IMR-90 (cell line): Measurements from ENCODE around the gene HRH3. TPM values are rescaled to one million over a fixed set of nuclear protein-coding genes. Genes with fewer than 3 reads are reported as not detected.

Source experiments
- ATAC-seq: fragments of 200-7000 bp; cut with Tn5 transposase; 2 replicates; pipeline ENCODE4 v1.9.1; 2020; ENCODE audit warnings: low read depth, mild to moderate bottlenecking, moderate library complexity
- BruUV-seq: library from RNA; stranded (reverse); fragments of 400-500 nt; replicated peaks from 2 replicates; lab custom pipeline; 2021; lab: Mats Ljungman, UMichigan
- CTCF ChIA-PET: fragments of 300-600 bp; formaldehyde crosslinking; extraction: SDS; loops from one replicate; lab custom pipeline; 2021; ENCODE audit warnings: antibody characterized with exemption; lab: Yijun Ruan, JAX
- POLR2A ChIA-PET: fragments of 300-600 bp; sonication (Branson Sonifier 250); formaldehyde crosslinking; loops from one replicate; lab custom pipeline; 2022; ENCODE audit warnings: antibody characterized with exemption; ENCODE audit not compliant: unreplicated experiment; lab: Charles Lee
- DNase-seq: peaks from one replicate; pipeline ENCODE4 v3.0.0; 2013
- H2AFZ ChIP-seq: replicated peaks from 2 replicates; pipeline ENCODE3; 2013; ENCODE audit warnings: low read length, mild to moderate bottlenecking; ENCODE audit not compliant: poor library complexity
- H2AK5ac ChIP-seq: 2 replicates; pipeline ENCODE4 v1.6.1; 2013; ENCODE audit warnings: low read depth, low read length, inconsistent platforms
- H2AK9ac ChIP-seq: replicated peaks from 2 replicates; pipeline ENCODE3; 2013; ENCODE audit warnings: mild to moderate bottlenecking, low read depth, low read length, moderate library complexity; ENCODE audit not compliant: poor library complexity
- H2BK120ac ChIP-seq: 2 replicates; pipeline ENCODE4 v1.6.1; 2013; ENCODE audit warnings: low read depth, low read length, inconsistent platforms
- H2BK15ac ChIP-seq: 3 replicates; pipeline ENCODE4 v1.6.1; 2013; ENCODE audit warnings: low read depth, low read length, inconsistent platforms
- H2BK20ac ChIP-seq: 2 replicates; pipeline ENCODE4 v1.6.1; 2013; ENCODE audit warnings: low read depth, mild to moderate bottlenecking, inconsistent platforms, low read length, moderate library complexity
- H2BK5ac ChIP-seq: 2 replicates; pipeline ENCODE4 v1.6.1; 2013; ENCODE audit warnings: mild to moderate bottlenecking, low read depth, low read length, inconsistent platforms; ENCODE audit not compliant: poor library complexity, severe bottlenecking
- H3K14ac ChIP-seq: replicated peaks from 2 replicates; pipeline ENCODE4 v1.6.1; 2013; ENCODE audit warnings: low read depth, low read length, inconsistent platforms
- H3K18ac ChIP-seq: 2 replicates; pipeline ENCODE4 v1.6.1; 2013; ENCODE audit warnings: low read depth, low read length, control low read depth
- H3K23ac ChIP-seq: 2 replicates; pipeline ENCODE4 v1.6.1; 2013; ENCODE audit warnings: low read depth, low read length, inconsistent platforms
- H3K27ac ChIP-seq: 2 replicates; pipeline ENCODE4 v1.5.1; 2013; ENCODE audit warnings: mild to moderate bottlenecking, control low read depth, low read length; ENCODE audit not compliant: insufficient read depth
- H3K27me3 ChIP-seq: 2 replicates; pipeline ENCODE4 v1.6.1; 2013; ENCODE audit warnings: low read length; ENCODE audit not compliant: control insufficient read depth, insufficient read depth
- H3K36me3 ChIP-seq: 2 replicates; pipeline ENCODE4 v1.6.1; 2013; ENCODE audit warnings: low read length, mixed read lengths; ENCODE audit not compliant: control insufficient read depth, insufficient read depth
- H3K4ac ChIP-seq: 2 replicates; pipeline ENCODE4 v1.6.1; 2013; ENCODE audit warnings: low read depth, low read length, inconsistent platforms
- H3K4me1 ChIP-seq: 2 replicates; pipeline ENCODE4 v1.6.1; 2013; ENCODE audit warnings: low read length, mixed read lengths; ENCODE audit not compliant: control insufficient read depth, insufficient read depth
- H3K4me2 ChIP-seq: 2 replicates; pipeline ENCODE4 v1.6.1; 2013; ENCODE audit warnings: low read depth, mild to moderate bottlenecking, control low read depth, low read length, moderate library complexity
- H3K4me3 ChIP-seq: 2 replicates; pipeline ENCODE4 v1.5.1; 2013; ENCODE audit warnings: low read depth, mild to moderate bottlenecking, control low read depth, low read length, moderate library complexity; ENCODE audit not compliant: insufficient read depth
- H3K56ac ChIP-seq: 2 replicates; pipeline ENCODE4 v1.6.1; 2013; ENCODE audit warnings: low read length, inconsistent platforms; ENCODE audit not compliant: insufficient read depth; ENCODE audit errors: extremely low read depth
- H3K79me1 ChIP-seq, 2 experiments: 2 replicates each; pipeline ENCODE4 v1.6.1; 2013; ENCODE audit warnings: low read length in 2 of 2, inconsistent platforms in 1 of 2, low read depth in 1 of 2
- H3K9ac ChIP-seq: 2 replicates; pipeline ENCODE4 v1.6.1; 2013; ENCODE audit warnings: low read depth, low read length, control low read depth
- H3K9me1 ChIP-seq: 2 replicates; pipeline ENCODE4 v1.6.1; 2013; ENCODE audit warnings: low read length, inconsistent platforms; ENCODE audit not compliant: insufficient read depth
- H3K9me3 ChIP-seq: 2 replicates; pipeline ENCODE4 v1.6.1; 2013; ENCODE audit warnings: low read length; ENCODE audit not compliant: control insufficient read depth, insufficient read depth
- H4K20me1 ChIP-seq: 2 replicates; pipeline ENCODE4 v1.6.1; 2013; ENCODE audit warnings: low read length, inconsistent platforms; ENCODE audit not compliant: insufficient read depth
- H4K5ac ChIP-seq: 2 replicates; pipeline ENCODE4 v1.6.1; 2013; ENCODE audit warnings: mild to moderate bottlenecking, low read depth, low read length, control low read depth
- H4K8ac ChIP-seq, 2 experiments: 2 replicates each; pipeline ENCODE4 v1.6.1; 2013; ENCODE audit warnings: low read depth in 2 of 2, low read length in 2 of 2, control low read depth in 1 of 2, inconsistent platforms in 1 of 2
- H4K91ac ChIP-seq: 2 replicates; pipeline ENCODE4 v1.6.1; 2013; ENCODE audit warnings: low read depth, low read length, inconsistent platforms; ENCODE audit not compliant: insufficient read depth
- BHLHE40 ChIP-seq: fragments of 150-350 bp; IDR thresholded peaks from 2 replicates; pipeline ENCODE4 v1.6.1; 2016; ENCODE audit warnings: mild to moderate bottlenecking, low read depth, low read length
- CEBPB ChIP-seq: IDR thresholded peaks from 2 replicates; pipeline ENCODE4 v1.6.1; 2012; ENCODE audit warnings: low read depth, low read length, improper control_type of control experiment
- CHD1 ChIP-seq: IDR thresholded peaks from 2 replicates; pipeline ENCODE4 v1.6.1; 2012; ENCODE audit warnings: low read depth, low read length, improper control_type of control experiment
- ELK1 ChIP-seq: fragments of 150-350 bp; IDR thresholded peaks from 2 replicates; pipeline ENCODE4 v1.6.1; 2016; ENCODE audit warnings: low read depth, mild to moderate bottlenecking, low read length, moderate library complexity, borderline replicate concordance
- FOS ChIP-seq: fragments of 150-350 bp; IDR thresholded peaks from 2 replicates; pipeline ENCODE4 v1.6.1; 2016; ENCODE audit warnings: low read depth, low read length
- MAFK ChIP-seq: IDR thresholded peaks from 2 replicates; pipeline ENCODE4 v1.6.1; 2012; ENCODE audit warnings: low read depth, low read length, improper control_type of control experiment
- MAZ ChIP-seq: IDR thresholded peaks from 2 replicates; pipeline ENCODE4 v1.6.1; 2012; ENCODE audit warnings: low read depth, mild to moderate bottlenecking, low read length, improper control_type of control experiment, moderate library complexity, borderline replicate concordance
- MXI1 ChIP-seq: IDR thresholded peaks from 2 replicates; pipeline ENCODE4 v1.6.1; 2012; ENCODE audit warnings: low read depth, mild to moderate bottlenecking, low read length, moderate library complexity, borderline replicate concordance
- NFE2L2 ChIP-seq: fragments of 150-350 bp; IDR thresholded peaks from 2 replicates; pipeline ENCODE4 v1.6.1; 2016; ENCODE audit warnings: low read depth, mild to moderate bottlenecking, low read length
- POLR2A ChIP-seq: IDR thresholded peaks from 2 replicates; pipeline ENCODE4 v1.6.1; 2012; ENCODE audit warnings: mild to moderate bottlenecking, low read depth, low read length
- RAD21 ChIP-seq: IDR thresholded peaks from 2 replicates; pipeline ENCODE4 v1.6.1; 2012; ENCODE audit warnings: low read length, improper control_type of control experiment
- SMC3 ChIP-seq: fragments of 150-350 bp; IDR thresholded peaks from 2 replicates; pipeline ENCODE4 v1.6.1; 2016; ENCODE audit warnings: low read depth, mild to moderate bottlenecking, antibody characterized with exemption, low read length, moderate library complexity
- USF2 ChIP-seq: fragments of 150-350 bp; IDR thresholded peaks from 2 replicates; pipeline ENCODE4 v1.6.1; 2017; ENCODE audit warnings: mild to moderate bottlenecking, antibody characterized with exemption, low read length, low read depth
- WGBS, 2 experiments: methylation state at CpG; one replicate each; pipeline versions ENCODE4 v1.1.5 to v1.1.7; 2013; ENCODE audit warnings: missing lambda C conversion rate in 2 of 2; ENCODE audit not compliant: insufficient read length in 1 of 2; ENCODE audit errors: extremely low coverage in 2 of 2; 5-methylcytosine and 5-hydroxymethylcytosine counted together
- dilution Hi-C: fragments of 300-500 bp; cut with HindIII; formaldehyde crosslinking; loops from one replicate; pipeline ENCODE4 v1.14.3; 2018; ENCODE audit warnings: low sequenced_read_pairs; ENCODE audit not compliant: unreplicated experiment
- in situ Hi-C: fragments of 300-500 bp; cut with MboI; formaldehyde crosslinking; loops from 3 replicates; pipeline ENCODE4 v1.14.3; 2019; ENCODE audit warnings: low sequenced_read_pairs, inconsistent platforms, mixed read lengths
- intact Hi-C: fragments of 100-400 bp; cut with micrococcal nuclease; formaldehyde crosslinking; loops from 2 replicates; pipeline ENCODE4 v1.10.0; 2022
- polyA plus RNA-seq, 3 experiments: library from polyadenylated mRNA; depleted of rRNA; stranded (reverse); fragments of >200 nt; gene quantifications; 2 replicates each; pipeline ENCODE4 v1.2.3, GENCODE V29; 2012; ENCODE audit warnings: low replicate concordance in 1 of 3
- total RNA-seq: library from RNA; depleted of rRNA; stranded (reverse); fragments of >200 nt; gene quantifications from 2 replicates; pipeline ENCODE4 v1.2.3, GENCODE V29; 2012

Gene HRH3
- total and polyA plus RNA-seq, 2 of the 4 experiments (the other 2 are of a cell fraction): not detected

GRCh38 chr20:62202676-62203377, 17.3 kb downstream of the HRH3 start:
- H3K4me3 ChIP-seq: no peak overlapping the region
- no peaks in the 10 kb centered on the region for H3K27me3 ChIP-seq
- no peak overlapping the region for H2AK5ac ChIP-seq
- 85% methylated on average over 12 of the region's 23 CpGs; no CpG with 5 or more reads in 1 of the 2 experiments for WGBS, 2 experiments
- no peak overlapping the region for H4K8ac ChIP-seq
- H3K4me1 ChIP-seq: no peaks in the 10 kb centered on the region
- no peak overlapping the region for H3K18ac ChIP-seq
- no peak for TF ChIP-seq USF2
- TF ChIP-seq POLR2A: no peak
- TF ChIP-seq SMC3: no peak
- no peak for TF ChIP-seq MXI1
- no peak for TF ChIP-seq BHLHE40
- no peak for TF ChIP-seq FOS
- no peak for TF ChIP-seq RAD21
- no peak for TF ChIP-seq ELK1
- no peak for TF ChIP-seq CEBPB
- TF ChIP-seq MAZ: no peak
- no peak for TF ChIP-seq CHD1
- TF ChIP-seq NFE2L2: no peak
- no peak for TF ChIP-seq MAFK
- ChIA-PET CTCF (no interaction called here), POLR2A (interaction anchor here (0.6 kb wide), 1 partner anchor 18 kb away, joined by 3 read pairs; no protein-coding TSS in a partner anchor)
- peaks cover 4% of the 10 kb centered on the region; the same call in 1 of the 2 replicates for H4K20me1 ChIP-seq
- H3K9me3 ChIP-seq: no peaks in the 10 kb centered on the region
- no peak overlapping the region for H4K5ac ChIP-seq
- H3K4me2 ChIP-seq: no peak overlapping the region
- no peak overlapping the region for H3K56ac ChIP-seq
- H3K9me1 ChIP-seq: no peaks in the 10 kb centered on the region; the same call in 1 of the 2 replicates
- BruUV-seq: TSS peak; percentile 66
- H3K79me1 ChIP-seq: no peaks in the 10 kb centered on the region; a peak in 2 of 4 replicates
- no peak overlapping the region for H3K4ac ChIP-seq
- no peak overlapping the region for H2BK20ac ChIP-seq
- H3K27ac ChIP-seq: no peak overlapping the region
- no peak overlapping the region for H4K91ac ChIP-seq
- H2BK15ac ChIP-seq: no peak overlapping the region
- no peak overlapping the region for H2BK5ac ChIP-seq
- dilution Hi-C loops: no loop called here
- H2BK120ac ChIP-seq: no peak overlapping the region
- ATAC-seq: no peak
- H2AFZ ChIP-seq: no peak overlapping the region
- DNase-seq: no peak
- intact Hi-C loops: no loop called here
- H3K9ac ChIP-seq: no peak overlapping the region
- no peak overlapping the region for H3K14ac ChIP-seq
- no peak overlapping the region for H2AK9ac ChIP-seq
- peaks cover 38% of the 10 kb centered on the region for H3K36me3 ChIP-seq
- H3K23ac ChIP-seq: no peak overlapping the region
- in situ Hi-C loops: no loop called here
